ENCODE data around the gene CRKL. TPM values are rescaled to one million over a fixed set of nuclear protein-coding genes. Genes with fewer than 3 reads are reported as not detected.
A peak's percentile ranks its signal among the peaks of the same experiment; 100 is the strongest.
"Not testable (repeated sequence)": the region's sequence is repeated elsewhere in the genome, so short reads cannot be mapped to it uniquely, and the experiment has no call there.

The CRKL gene
- total RNA-seq, 1 experiment from 2014 or later = 30.6 TPM

GRCh38 chr22:20959578-20960461, 42.6 kb downstream of the CRKL start:
- in situ Hi-C loops (cut with HindIII; ENCODE audit: low pct_unique_long_range_greater_than_20kb, low sequenced_read_pairs) = no loop called here
- DNase-seq (ENCODE audit: low read depth) = no peak

DNA sequence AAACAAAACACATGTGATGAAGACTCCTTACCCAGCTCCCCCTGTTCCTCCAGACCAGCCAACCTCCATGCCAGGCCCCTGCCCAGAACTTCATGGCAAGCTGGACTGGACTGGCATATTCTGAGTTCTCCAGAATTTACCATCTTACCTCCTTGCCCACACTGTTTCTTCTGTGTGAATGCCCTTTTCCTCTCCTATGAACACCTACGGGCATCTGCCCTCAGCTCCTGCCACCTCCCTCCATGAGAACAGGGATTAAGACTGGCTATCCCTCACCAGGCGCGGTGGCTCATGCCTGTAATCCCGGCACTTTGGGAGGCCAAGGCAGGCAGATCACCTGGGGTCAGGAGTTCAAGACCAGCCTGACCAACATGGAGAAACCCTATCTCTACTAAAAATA, 43.4 kb downstream of the CRKL start:
- DNase-seq (ENCODE audit: low read depth) = no peak
- in situ Hi-C loops (cut with HindIII; ENCODE audit: low pct_unique_long_range_greater_than_20kb, low sequenced_read_pairs) = no loop called here

DNA sequence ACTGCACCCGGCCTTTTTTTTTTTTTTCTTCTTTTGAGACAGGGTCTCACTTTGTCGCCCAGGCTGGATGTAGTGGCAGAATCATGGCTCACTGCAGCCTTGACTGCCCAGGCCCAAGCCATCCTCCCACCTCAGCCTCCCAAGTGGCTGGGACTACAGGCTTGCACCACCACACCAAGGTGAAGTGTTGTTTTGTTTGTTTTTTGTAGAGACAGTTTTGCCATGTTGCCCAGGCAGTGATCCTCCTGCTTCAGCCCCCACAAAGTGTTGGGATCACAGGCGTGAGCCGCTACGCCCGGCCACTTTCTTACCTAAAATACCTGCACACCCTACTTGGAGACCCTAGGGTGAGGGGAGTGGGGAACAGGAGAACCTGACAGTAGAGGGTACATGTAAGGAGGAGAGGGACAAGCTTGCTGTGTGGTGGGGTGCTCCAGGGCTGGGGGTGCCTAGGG, 45.3 kb downstream of the CRKL start:
- DNase-seq (ENCODE audit: low read depth) = no peak
- in situ Hi-C loops (cut with HindIII; ENCODE audit: low pct_unique_long_range_greater_than_20kb, low sequenced_read_pairs) = no loop called here

DNA sequence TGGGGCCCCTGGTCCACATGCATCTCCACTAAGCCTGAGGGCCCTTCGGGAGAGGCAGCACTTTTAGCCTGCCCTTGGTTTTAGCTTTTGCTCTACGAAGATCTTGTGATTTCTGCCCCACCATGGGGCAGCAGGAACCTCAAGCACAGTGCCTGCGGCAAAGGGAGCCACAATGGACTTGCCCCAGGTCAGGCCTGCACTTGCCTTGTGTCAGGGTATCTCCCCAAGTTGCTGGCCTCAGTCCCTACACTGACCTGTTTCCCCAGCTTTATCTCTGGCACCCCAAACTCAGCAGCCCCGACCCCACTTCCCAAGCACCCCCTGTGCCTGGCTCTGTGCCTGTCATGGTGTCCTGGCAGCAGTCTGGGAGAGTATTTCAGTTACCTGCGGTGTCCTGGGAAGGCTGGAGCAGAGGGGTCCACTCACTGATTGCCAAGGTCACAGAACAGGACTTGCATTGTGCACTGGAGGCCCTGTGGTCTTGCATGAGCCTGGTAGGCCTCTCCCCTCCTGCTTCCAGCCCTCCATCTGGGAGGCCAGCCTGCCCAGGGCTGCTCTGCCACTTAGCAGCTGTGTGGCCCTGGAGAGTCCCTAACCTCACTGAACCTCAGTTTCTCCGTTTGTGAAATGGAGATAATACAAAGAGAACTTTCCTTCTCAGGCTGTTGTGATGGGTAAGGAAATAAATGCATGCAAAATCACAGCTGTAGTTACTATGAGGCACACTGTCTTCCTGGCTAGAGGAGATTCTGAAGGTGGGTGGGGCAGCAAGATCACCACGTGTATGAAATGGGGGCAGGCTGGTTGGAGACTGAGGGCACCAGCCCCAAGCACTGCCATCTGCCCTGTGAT, 46.2 kb downstream of the CRKL start:
- DNase-seq (ENCODE audit: low read depth) = no peak
- in situ Hi-C loops (cut with HindIII; ENCODE audit: low pct_unique_long_range_greater_than_20kb, low sequenced_read_pairs) = no loop called here

DNA sequence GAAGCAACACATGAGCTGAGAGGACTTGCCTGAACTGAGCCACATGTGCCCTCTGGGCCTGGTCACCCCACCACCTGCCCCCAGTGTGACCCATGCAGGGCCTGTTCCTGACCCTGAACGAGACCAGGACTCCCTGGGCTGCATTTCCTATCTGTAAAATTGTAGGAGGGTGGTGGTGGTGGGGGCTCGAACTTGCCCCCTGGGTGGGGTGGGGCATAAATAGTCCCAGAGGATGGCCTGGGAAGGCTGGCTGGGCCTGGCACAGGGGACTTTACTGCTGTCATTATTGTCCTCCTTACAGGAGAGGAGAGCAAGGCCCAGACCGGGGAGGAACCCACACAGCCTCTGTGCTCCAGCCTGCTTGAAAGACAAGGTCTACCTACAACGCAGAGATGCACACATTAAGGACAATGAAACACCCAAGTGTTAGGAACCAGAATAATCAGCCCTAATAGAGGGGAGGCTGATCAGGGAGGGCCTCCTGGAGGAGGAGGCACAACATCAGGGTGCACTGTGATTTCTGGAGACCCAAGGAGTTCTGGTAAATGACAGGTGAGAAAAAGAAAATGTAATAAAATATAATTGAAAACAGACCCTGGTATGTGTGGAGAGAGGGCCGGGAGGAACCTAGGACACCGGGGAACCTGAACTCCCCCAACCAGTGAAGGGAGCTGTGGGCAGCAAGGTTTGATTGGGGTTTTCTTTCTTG, 47.0 kb downstream of the CRKL start:
- in situ Hi-C loops (cut with HindIII; ENCODE audit: low pct_unique_long_range_greater_than_20kb, low sequenced_read_pairs) = no loop called here
- DNase-seq (ENCODE audit: low read depth) = no peak

DNA sequence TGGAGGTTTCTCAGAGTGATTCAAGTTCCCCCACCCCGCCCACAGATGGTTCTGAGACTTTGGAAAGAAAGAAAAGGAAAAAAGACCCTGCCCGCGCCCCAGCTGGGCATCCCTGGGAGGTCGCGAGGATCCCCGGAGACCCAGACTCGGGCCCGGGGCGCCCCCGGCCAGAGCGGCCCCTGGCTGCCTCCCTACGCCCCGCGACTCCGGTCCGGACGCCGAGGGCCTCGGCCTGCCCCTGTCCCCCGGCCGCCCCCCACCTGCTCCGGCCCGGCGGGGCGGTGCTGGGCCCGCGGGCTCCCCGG, 47.5 kb downstream of the CRKL start:
- in situ Hi-C loops (cut with HindIII; ENCODE audit: low pct_unique_long_range_greater_than_20kb, low sequenced_read_pairs) = no loop called here
- no peak for DNase-seq (ENCODE audit: low read depth)

DNA sequence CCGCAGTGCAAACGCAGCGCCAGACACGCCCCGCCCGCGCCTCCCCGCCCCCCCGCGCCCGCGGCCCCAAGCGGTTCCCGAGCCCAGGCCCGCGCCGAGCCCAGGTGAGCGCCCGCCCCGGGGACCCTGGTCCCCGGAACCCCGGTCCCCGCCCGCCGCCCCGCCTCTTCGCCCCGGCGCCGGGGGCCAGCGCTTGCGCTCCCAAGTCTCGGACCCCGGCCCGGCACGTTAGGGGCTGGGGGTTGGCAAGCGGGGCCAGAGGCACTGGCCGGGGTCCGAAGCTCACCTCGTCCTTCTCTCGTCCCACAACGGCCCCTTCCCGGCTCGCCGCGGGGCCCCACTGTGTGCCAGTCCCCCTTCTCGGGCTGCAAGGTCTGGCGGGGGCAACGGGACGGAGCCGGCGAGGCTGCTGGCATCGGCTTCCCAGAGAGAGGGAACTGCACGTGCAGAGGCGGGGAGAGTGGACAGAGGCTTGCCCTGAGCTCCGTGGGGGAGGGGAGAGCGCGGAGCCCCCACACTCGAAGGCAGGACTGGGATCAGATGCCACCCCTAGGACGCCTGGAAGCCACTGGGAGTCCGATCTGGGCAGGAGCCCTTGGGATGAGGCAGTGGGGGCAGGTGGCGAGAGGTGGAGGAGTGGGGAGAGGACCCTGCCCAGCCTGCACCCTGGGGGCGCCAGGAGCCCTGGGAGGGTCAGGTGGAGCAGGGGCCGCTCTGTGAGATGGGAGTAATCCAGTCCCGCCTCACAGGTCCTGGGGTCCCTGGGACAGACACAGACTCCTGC, 48.1 kb downstream of the CRKL start:
- in situ Hi-C loops (cut with HindIII; ENCODE audit: low pct_unique_long_range_greater_than_20kb, low sequenced_read_pairs) = no loop called here
- no peak for DNase-seq (ENCODE audit: low read depth)

DNA sequence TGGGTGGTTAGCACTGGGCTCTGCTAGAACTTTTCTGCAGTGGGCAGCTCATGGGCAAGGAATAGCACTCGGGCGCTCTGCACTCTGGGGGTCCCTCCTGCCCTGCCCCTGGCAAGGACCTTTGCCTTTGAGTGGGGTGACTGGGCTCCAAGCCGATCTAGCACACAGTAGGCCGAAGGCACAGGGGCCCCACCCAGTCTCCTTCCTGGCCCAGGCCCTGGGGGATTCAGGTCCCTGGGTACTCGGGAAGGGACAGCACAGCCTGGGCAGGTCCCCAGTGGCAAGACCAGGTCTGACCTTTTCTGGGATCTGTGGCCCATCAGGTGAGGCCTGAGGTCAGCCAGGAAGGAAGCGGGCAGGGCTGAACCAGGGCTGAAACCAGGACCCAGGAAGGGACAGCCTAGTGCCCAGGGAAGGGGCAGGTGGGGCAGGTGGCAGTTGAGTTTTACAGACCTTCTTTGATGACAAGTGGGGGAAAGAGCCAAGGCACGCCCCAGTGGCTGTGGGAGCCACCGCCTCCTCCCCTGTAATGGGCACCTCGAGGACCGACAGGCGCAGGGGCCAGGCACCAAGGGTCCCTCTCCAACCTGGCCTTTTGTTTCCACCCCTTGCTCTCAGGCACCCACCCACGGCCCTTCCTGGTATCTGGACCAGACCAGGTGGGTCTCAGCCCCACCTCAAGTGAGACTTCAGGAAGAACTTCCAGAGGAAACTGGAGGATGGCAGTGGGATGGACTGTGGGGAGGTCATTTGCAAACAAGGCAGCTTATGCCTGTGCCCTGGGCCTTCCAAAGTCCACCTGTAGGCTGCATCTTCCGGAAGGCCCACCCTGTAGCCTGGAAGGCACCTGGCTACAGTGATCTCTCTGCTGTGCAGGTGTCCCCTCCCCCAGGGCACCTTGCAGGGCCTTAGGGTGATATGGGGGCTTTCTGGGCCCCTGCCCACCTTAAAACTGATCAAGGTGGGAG, 49.0 kb downstream of the CRKL start:
- DNase-seq (ENCODE audit: low read depth) = no peak
- in situ Hi-C loops (cut with HindIII; ENCODE audit: low pct_unique_long_range_greater_than_20kb, low sequenced_read_pairs) = no loop called here

- in situ Hi-C loops (cut with HindIII; ENCODE audit: low pct_unique_long_range_greater_than_20kb, low sequenced_read_pairs) = no loop called here
- no peak for DNase-seq (ENCODE audit: low read depth)
These were observed 49.9 kb downstream of the CRKL start, which contains the start of gene AIFM3 for GRCh38 chr22:20966883-20967696. AIFM3 (plus strand) TSS chr22:20967255; CDS start chr22:20967945, 690 bp downstream.

DNA sequence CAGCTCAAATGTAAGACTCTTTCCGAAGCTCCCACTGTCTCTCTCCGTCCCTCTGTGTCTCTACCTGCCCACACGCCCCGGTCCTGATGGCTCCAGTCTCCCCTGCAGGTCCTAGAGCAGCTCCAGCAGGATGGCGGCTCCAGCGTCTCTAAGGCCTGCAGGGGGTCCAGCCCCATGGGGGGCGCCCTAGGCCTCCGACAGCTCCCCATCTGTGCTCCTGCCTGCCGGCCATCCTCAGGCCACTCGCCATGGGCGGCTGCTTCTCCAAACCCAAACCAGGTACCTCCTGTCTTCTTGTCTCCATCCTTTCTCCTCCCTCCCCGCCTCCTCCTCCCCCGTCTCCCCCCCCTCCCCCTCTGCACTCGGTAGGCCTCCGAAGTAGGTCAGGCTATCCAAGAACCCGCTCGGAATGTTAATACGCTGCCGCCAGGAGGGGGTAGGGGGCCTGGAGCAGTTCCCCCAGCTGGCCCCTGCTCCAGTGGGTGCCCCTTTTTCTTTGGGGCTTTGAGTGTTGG, 50.5 kb downstream of the CRKL start:
- no peak for DNase-seq (ENCODE audit: low read depth)
- in situ Hi-C loops (cut with HindIII; ENCODE audit: low pct_unique_long_range_greater_than_20kb, low sequenced_read_pairs) = no loop called here

DNA sequence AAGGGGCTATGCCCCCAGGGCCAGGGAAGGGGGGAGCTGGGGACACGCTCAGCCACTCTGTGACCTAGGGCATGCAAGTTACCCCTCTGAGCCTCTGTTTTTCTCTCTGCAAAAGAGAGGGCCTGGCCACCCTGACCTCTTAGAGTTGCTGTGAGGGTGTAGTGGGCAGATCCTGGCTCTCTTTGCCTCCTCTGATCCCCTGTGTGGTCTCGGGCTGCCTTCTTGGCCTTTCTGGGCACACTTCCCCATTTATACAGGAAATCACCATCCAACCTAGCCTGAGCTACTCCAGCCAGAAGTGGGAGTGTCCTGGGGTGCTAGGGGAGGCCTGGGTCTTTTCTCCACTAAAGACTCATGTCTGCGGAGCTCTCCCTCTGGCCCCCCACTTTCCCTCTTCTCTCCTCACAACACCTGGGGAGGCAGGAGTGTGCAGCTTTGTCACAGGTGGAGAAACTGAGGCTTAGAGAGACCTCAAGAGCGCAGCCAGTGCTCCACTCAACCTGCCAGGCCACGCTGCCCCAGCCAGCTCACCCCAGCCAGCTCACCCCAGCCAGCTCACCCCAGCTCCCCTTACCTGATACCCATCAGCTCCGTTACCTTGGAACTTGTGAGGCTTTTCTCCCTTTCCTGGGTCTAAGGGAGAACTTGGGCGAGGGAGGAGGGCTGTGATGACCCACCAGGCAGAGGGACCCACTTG, 51.2 kb downstream of the CRKL start:
- no peak for DNase-seq (ENCODE audit: low read depth)
- in situ Hi-C loops (cut with HindIII; ENCODE audit: low pct_unique_long_range_greater_than_20kb, low sequenced_read_pairs) = no loop called here

DNA sequence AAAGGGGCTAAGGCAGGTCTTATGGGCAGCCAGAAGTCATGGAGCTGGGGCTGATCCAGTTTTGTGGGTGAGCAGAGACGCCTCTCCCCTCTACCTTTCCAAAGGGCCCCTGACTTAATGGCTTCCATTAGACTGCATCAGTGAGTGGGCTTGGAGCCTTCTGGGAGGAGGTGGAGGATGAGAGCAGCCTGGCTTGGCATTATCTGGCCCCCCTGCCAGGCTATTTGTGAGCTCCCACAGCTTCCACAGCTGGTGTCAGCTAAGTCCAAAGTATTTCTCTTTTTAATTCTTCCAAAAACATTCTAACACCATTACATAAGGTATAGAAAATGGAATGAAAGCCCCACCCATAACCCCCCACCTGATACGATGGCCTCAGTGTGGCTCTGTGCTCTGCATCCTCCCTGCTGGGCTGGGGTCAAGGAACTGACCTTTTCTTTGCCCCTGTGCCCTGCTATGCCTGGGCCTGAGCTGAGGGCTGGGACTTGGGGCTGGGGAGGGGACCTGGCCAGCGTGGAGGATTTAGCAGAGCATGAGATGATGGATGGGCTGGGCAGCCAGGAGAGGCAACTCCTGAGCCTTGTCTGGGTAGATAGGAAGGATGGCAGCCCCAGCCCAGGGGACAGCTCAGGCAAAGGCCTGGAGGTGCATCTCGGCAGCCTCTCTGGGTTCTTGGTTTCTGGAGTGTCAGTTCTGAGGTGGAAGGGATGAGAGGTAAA, 53.9 kb downstream of the CRKL start:
- DNase-seq (ENCODE audit: low read depth) = no peak
- in situ Hi-C loops (cut with HindIII; ENCODE audit: low pct_unique_long_range_greater_than_20kb, low sequenced_read_pairs) = no loop called here

GRCh38 chr22:20972014-20972694, 54.9 kb downstream of the CRKL start:
- peak; percentile 33 for DNase-seq (ENCODE audit: low read depth)
- in situ Hi-C loops (cut with HindIII; ENCODE audit: low pct_unique_long_range_greater_than_20kb, low sequenced_read_pairs) = not testable (repeated sequence)

DNA sequence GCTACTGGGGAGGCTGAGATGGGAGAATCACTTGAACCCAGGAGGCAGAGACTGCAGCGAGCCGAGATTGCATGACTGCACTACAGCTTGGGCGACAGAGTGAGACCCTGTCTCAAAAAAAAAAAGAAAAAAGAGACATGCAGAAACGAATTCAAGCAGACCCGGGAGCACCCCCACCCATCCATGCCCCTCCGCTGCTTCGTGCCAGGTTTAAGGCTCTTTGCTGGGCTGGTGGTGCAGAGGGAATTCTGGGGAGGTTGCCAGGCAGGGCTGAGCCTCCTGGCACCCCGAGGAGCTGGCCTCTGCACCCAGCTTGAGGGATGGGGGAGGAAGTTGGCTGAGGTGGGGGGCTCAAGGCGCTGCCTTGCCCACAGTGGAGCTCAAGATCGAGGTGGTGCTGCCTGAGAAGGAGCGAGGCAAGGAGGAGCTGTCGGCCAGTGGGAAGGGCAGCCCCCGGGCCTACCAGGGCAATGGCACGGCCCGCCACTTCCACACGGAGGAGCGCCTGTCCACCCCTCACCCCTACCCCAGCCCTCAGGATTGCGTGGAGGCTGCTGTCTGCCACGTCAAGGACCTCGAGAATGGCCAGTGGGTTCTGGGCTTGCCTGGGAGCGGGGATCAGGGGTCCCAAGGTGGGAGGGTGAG, 55.8 kb downstream of the CRKL start:
- in situ Hi-C loops (cut with HindIII; ENCODE audit: low pct_unique_long_range_greater_than_20kb, low sequenced_read_pairs) = no loop called here

More for the DNA sequence above, 55.8 kb downstream of the CRKL start:
- no peak for DNase-seq (ENCODE audit: low read depth)
